Activated CD8-positive, alpha-beta memory T cell treated with anti-CD3 and anti-CD28 coated beads, Interleukin-2, amount 50 U/mL, for 4 hours (primary cell): ENCODE results near the gene GALNT9.
"Not testable (repeated sequence)": the region's sequence is repeated elsewhere in the genome, so short reads cannot be mapped to it uniquely, and the experiment has no call there.

ENCODE experiments used
- DNase-seq: peaks from one replicate; pipeline ENCODE4 v3.0.0-alpha.2; 2020

GALNT9 gene

GRCh38 chr12:132210223-132211055 lies 119.0 kb downstream of the GALNT9 start:
- DNase-seq, result no peak

- no peak for DNase-seq
Observed at GRCh38 chr12:132209619-132210222, 119.7 kb downstream of the GALNT9 start.

- DNase-seq, result no peak
Observed at GRCh38 chr12:132208153-132208823, 121.1 kb downstream of the GALNT9 start.

GRCh38 chr12:132207083-132207775 lies 122.2 kb downstream of the GALNT9 start:
- DNase-seq, result no peak

GRCh38 chr12:132206046-132206434 lies 123.3 kb downstream of the GALNT9 start:
- DNase-seq, result no peak

GRCh38 chr12:132205271-132206045 lies 123.9 kb downstream of the GALNT9 start:
- DNase-seq, result no peak

- DNase-seq, result no peak
Observed at GRCh38 chr12:132204793-132205270, 124.6 kb downstream of the GALNT9 start.

- no peak for DNase-seq
Observed at GRCh38 chr12:132204063-132204792, 125.2 kb downstream of the GALNT9 start.

- DNase-seq, result no peak
Observed at GRCh38 chr12:132202929-132203721, 126.3 kb downstream of the GALNT9 start.

- no peak for DNase-seq
Observed at GRCh38 chr12:132201391-132202120, 127.8 kb downstream of the GALNT9 start.

- DNase-seq, result no peak
Observed at GRCh38 chr12:132200800-132201199, 128.6 kb downstream of the GALNT9 start.

GRCh38 chr12:132199526-132200319 lies 129.7 kb downstream of the GALNT9 start:
- no peak for DNase-seq

GRCh38 chr12:132199101-132199500 lies 130.3 kb downstream of the GALNT9 start:
- DNase-seq, result no peak

- DNase-seq, result no peak
Observed at GRCh38 chr12:132197581-132198354, 131.6 kb downstream of the GALNT9 start.

GRCh38 chr12:132196873-132197390 lies 132.5 kb downstream of the GALNT9 start:
- DNase-seq, result no peak

GRCh38 chr12:132196038-132196872 lies 133.1 kb downstream of the GALNT9 start:
- DNase-seq, result no peak

GRCh38 chr12:132195242-132195641 lies 134.1 kb downstream of the GALNT9 start:
- DNase-seq, result not testable (repeated sequence)
